ENCODE results near the gene GBE1. TPM values are rescaled to one million over a fixed set of nuclear protein-coding genes. Genes with fewer than 3 reads are reported as not detected.

The GBE1 gene
- total RNA-seq, 1 experiment from 2014 or later: 35.4 TPM

DNA sequence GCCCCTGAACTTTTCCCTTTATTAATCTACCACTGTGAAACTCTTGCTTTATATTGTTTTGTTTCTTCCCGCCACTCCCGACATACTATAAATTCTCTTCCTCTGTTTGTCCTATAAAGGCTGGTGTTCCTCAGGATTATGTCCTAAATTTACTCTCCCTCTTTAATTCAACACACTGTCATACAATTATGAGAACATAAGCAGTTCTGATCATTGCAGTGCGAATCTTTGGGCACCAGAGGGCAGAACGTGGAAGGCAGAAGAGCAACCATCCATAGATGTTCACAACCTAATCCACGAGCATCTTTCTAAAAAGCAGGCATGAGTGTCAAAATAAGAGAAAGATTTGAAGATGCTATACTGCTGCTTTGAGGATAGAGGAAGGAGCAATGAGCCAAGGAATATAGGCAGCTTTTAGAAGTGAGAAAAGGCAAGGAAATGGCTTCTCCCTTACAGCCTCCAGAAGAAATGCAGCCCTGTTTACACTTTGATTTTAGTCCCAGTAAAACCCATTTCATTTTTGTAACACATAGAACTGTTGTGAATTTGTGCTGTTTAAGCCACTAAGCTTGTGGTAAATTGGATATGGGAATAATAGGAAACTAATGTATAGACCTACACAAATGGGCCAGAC is 179.4 kb downstream of the GBE1 start:
- Histone ChIP-seq H3K9me3 (replicated peaks) (no peaks in the 10 kb centered on the region), H3K36me3 (no peaks in the 10 kb centered on the region), H3K27me3 (no peaks in the 10 kb centered on the region), H3K4me1 (no peaks in the 10 kb centered on the region), H3K4me3 (no peak overlapping the region), H3K27ac (no peak overlapping the region)
- peak; percentile 25 to 52 for DNase-seq

DNA sequence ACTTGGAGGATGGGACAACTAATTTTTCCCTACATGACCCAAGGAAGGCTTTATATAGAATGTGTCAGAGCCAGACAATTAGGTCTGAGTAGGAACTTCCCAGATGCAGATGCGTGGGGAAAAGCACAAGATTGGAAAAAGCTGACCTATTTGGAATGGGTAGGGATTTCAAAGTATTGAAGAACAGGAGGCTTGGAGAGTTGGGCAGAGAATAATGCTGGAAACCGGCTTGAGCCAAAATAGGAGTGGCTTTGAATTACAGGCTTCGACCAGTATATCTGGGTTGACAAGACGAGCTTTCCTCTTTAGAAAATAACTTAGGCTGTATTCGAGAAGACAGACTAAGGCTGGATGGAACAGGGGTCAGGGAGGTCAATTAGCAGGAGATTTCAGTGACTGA is 181.1 kb downstream of the GBE1 start:
- Histone ChIP-seq H3K9me3 (replicated peaks) (no peaks in the 10 kb centered on the region), H3K4me3 (no peak overlapping the region), H3K36me3 (no peaks in the 10 kb centered on the region), H3K27me3 (no peaks in the 10 kb centered on the region), H3K4me1 (no peaks in the 10 kb centered on the region), H3K27ac (no peak overlapping the region)
- DNase-seq: no peak

DNA sequence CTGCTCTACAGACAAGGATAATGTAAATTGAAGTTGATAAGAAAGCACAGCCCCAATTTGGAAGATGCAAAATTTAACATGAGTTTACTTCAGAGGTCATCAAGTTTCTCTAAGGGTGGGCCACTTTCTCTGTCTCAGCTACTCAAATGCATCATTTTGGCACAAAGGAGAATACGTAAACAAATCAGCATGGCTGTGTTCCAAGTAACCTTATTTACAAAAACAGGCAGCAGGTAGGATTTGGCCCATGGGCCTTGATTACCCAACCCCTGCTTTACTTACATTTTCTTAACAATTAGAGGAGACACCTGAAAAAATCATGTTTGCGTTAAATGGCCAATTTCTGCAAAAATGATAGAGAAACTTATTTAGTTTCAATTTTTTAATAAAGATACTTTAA is 181.7 kb downstream of the GBE1 start:
- Histone ChIP-seq H3K9me3 (replicated peaks) (no peaks in the 10 kb centered on the region), H3K4me3 (no peak overlapping the region), H3K27me3 (no peaks in the 10 kb centered on the region), H3K27ac (no peak overlapping the region), H3K36me3 (no peaks in the 10 kb centered on the region), H3K4me1 (no peaks in the 10 kb centered on the region)
- DNase-seq: no peak

DNA sequence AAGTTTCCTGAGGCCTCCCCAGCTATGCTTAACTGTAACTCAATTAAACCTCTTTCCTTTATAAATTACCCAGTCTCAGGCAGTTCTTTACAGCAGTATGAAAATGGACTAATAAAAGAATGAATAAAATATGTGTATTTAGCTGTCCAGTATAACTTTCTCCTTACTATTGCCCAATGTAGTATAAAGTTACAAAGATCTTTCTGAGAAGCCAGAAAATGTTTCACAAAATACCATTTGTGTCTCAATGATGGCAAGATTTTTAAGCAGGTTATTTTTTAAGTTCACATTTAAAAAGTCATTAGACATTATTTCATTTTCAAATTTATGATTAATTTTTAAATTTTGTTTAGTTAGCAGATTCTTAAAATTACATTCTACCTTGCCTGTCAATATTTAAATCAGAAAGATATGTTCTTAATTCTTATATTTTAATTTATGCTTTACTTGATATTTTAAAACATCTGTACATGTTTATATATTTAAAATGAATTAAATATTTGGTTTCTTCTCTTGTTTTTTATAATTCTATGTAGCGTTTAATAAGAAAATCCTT is 189.2 kb downstream of the GBE1 start:
- Histone ChIP-seq H3K9me3 (replicated peaks) (no peaks in the 10 kb centered on the region), H3K36me3 (no peaks in the 10 kb centered on the region), H3K27ac (no peak overlapping the region), H3K4me1 (no peaks in the 10 kb centered on the region), H3K27me3 (no peaks in the 10 kb centered on the region), H3K4me3 (no peak overlapping the region)
- no peak for DNase-seq

DNA sequence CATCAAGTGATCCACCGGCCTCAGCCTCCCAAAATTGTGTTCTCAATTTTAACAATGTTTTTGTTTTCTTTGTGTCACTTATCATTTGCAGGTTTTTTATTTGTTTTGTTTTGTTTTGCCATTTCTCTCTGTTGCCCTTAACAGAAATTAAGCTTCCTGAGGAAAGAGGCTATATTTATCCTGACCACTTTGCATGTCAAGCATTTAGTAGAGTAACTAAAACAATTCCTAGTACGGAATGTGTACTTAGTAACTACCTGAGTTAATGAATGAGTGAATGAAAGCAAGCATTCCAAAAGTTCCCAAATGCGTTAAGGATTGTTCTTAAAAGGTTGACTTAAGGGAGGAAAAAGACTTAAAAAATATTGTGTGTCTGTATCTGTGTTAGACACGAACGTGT is 193.1 kb downstream of the GBE1 start:
- Histone ChIP-seq H3K9me3 (replicated peaks) (no peaks in the 10 kb centered on the region), H3K27ac (no peak overlapping the region), H3K36me3 (no peaks in the 10 kb centered on the region; the same call in 1 of the 2 replicates), H3K4me1 (no peaks in the 10 kb centered on the region), H3K4me3 (no peak overlapping the region), H3K27me3 (no peaks in the 10 kb centered on the region)
- no peak for DNase-seq

DNA sequence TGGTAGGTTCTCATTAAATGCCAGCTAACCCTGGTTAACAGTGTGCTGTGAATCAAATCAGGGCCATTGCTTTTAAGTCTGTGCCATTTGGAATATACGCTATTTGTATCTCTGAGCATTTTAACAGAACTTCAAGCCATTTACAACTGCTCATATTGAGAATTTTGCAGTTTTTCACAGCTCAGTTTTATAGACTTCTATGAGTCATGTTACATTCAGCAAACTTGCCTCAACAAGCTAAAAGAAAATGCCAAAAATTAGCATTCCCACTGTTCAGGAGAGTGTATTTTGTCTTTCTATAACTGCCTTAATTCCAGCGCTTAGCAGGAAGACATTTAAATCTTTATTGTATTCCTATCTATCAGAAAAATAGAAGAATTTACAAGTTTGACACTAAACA is 196.4 kb downstream of the GBE1 start:
- H3K36me3 ChIP-seq: no peaks in the 10 kb centered on the region; the same call in 1 of the 2 replicates
- no peak for DNase-seq
- H3K27ac ChIP-seq: no peak overlapping the region
- H3K4me1 ChIP-seq: no peaks in the 10 kb centered on the region
- no peak overlapping the region for H3K4me3 ChIP-seq
- no peaks in the 10 kb centered on the region for H3K27me3 ChIP-seq
- no peaks in the 10 kb centered on the region for H3K9me3 ChIP-seq (replicated peaks)

DNA sequence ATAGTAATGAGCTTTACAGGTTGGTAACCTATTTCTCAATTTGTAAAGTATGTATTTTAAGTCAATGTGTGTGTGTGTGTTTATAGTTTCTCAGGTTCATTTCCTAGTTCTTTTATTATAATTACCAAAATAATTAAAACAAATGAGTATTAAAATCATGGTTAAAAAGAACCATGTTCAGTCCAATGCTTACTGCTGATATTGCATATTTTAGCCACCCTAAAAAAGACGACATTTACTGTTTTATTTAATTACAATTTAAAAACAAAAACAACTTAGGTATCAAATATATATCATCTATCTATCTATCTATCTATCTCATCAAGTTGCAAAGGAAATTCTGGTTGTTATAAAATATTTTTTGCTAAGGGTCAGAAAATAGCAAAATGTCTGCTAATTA is 203.3 kb downstream of the GBE1 start:
- no peak for DNase-seq
- Histone ChIP-seq H3K4me3 (no peak overlapping the region), H3K9me3 (replicated peaks) (no peaks in the 10 kb centered on the region), H3K4me1 (peaks cover 10% of the 10 kb centered on the region; the same call in 1 of the 2 replicates), H3K36me3 (peaks cover 3% of the 10 kb centered on the region; the same call in 1 of the 2 replicates), H3K27me3 (no peaks in the 10 kb centered on the region), H3K27ac (no peak overlapping the region)

DNA sequence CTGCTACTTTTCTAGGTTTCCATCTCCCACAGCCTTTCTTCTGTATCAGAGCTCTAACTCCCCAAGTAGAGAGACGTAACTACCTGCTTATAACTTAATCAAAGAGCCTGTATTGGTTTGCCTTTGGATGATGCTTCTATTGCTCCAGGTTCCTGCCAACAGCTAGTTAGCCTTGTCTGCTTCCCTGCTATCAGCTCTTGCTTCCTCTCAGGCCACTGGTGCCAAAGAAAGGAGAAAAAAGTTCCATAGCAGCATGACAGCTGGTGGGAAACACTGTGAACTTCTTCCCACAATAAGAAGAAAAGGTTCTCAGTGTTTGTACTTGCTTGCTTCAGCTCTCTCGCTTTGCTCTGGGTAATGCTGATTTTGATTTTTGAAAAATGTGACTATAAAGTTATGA is 206.6 kb downstream of the GBE1 start:
- Histone ChIP-seq H3K27me3 (no peaks in the 10 kb centered on the region), H3K27ac (0 out of 2 replicates have a peak overlapping the region, but pooled peaks have one; percentile 23), H3K4me3 (no peak overlapping the region), H3K4me1 (peaks cover 10% of the 10 kb centered on the region; the same call in 1 of the 2 replicates), H3K36me3 (peaks cover 3% of the 10 kb centered on the region; the same call in 1 of the 2 replicates), H3K9me3 (replicated peaks) (no peaks in the 10 kb centered on the region)
- peak; percentile 6 to 22 for DNase-seq

DNA sequence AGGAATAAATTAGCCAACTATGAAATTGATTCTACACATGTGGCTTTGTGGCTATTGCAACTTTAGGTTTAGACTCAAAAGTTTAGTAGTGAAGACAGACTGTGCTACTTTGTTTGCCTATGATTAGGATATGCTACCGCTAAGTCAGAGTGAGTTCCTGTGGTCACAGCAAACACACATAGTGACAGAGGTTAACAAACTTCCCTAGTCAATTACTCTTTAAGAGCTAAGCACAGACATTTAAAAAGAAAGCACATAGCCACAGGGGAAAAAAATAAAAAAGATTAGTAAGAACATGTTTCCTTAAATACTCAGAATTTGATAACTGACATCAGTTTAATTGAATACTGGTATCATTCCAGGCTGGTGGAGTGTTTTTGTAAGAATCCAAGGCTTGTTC is 207.1 kb downstream of the GBE1 start:
- Histone ChIP-seq H3K4me1 (peaks cover 10% of the 10 kb centered on the region; the same call in 1 of the 2 replicates), H3K36me3 (peaks cover 3% of the 10 kb centered on the region; the same call in 1 of the 2 replicates), H3K4me3 (no peak overlapping the region), H3K27ac (0 out of 2 replicates have a peak overlapping the region, but pooled peaks have one; percentile 23), H3K9me3 (replicated peaks) (no peaks in the 10 kb centered on the region), H3K27me3 (no peaks in the 10 kb centered on the region)
- DNase-seq: peak in 1 of 2 experiments; percentile 29

DNA sequence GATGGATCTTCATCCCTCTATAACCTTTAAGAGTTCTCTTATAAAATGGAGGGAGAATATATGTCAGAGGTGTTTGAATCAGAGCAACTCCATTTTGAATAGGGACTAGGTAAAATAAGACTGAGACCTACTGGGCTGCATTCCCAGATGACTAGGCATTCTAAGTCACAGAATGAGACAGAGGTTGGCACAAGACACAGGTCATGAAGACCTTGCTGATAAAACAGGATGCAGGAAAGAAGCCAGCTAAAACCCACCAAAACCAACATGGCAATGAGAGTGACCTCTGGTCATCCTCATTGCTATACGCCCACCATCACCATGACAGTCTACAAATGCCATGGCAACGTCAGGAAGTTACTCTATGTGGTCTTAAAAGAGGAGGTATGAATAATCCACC is 211.0 kb downstream of the GBE1 start:
- no peak for DNase-seq
- Histone ChIP-seq H3K36me3 (no peaks in the 10 kb centered on the region), H3K27me3 (no peaks in the 10 kb centered on the region), H3K4me3 (no peak overlapping the region), H3K9me3 (replicated peaks) (no peaks in the 10 kb centered on the region), H3K4me1 (peaks cover 10% of the 10 kb centered on the region; the same call in 1 of the 2 replicates), H3K27ac (no peak overlapping the region)

DNA sequence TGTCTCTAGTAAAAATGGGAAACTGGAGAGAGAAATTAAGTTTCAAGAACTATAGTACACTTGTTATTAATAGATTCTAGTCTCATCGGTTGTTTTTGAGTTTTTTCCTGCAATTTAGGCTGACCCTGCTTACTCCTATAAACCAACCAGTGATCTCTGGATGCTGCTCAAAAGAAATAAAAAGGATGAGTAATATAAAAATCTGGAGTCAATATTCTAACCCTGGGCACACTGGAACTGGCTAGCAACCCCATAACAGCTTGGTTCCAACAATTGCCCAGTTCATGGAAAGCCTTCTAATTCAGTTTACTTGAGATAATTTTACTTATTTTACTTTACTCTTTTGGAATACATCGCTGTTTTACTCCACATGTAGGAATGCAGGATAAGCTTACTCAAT is 211.6 kb downstream of the GBE1 start:
- H3K27ac ChIP-seq: no peak overlapping the region
- peaks cover 9% of the 10 kb centered on the region; the same call in 1 of the 2 replicates for H3K4me1 ChIP-seq
- DNase-seq: no peak
- H3K27me3 ChIP-seq: no peaks in the 10 kb centered on the region
- H3K4me3 ChIP-seq: no peak overlapping the region
- no peaks in the 10 kb centered on the region for H3K9me3 ChIP-seq (replicated peaks)
- H3K36me3 ChIP-seq: no peaks in the 10 kb centered on the region

DNA sequence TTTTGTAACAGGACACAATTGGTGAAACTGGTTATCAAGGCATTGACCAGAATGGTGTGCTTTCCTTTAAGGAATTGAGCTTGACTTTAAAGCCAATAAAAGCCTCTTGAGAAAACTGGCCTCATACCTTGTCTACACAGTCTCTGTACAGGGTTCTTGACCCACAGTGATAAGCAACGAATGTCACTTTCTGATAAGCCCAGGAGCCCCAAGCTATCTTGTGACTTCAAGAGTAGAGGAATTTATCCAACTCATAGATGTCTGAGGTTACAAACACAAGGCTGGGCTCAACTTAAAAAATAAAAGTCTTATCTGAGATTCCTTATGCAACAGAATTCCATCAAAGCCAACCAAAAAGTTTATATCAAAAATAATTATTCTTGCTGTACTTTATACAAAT is 212.1 kb downstream of the GBE1 start:
- Histone ChIP-seq H3K36me3 (no peaks in the 10 kb centered on the region), H3K4me3 (no peak overlapping the region), H3K27ac (no peak overlapping the region), H3K4me1 (peaks cover 6% of the 10 kb centered on the region; the same call in 1 of the 2 replicates), H3K9me3 (replicated peaks) (no peaks in the 10 kb centered on the region), H3K27me3 (no peaks in the 10 kb centered on the region)
- DNase-seq: no peak

DNA sequence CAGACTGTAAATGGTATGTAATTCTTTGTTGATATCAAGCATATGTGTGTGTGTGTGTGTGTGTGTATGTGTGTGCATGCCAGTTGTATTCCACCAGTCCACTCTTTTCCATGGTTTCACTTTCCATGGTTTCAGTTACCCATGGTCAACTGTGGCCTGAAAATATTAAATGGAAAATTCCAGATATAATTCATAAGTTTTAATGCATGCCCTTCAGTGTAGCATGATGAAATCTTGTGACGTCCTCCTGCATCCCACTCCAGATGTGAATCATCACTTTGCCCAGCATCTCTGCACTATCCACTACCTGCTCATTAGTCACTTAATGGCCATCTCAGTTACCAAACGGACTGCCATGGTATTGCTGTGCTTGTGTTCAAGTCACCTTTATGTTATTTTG is 215.9 kb downstream of the GBE1 start:
- no peaks in the 10 kb centered on the region for H3K36me3 ChIP-seq
- no peaks in the 10 kb centered on the region for H3K4me1 ChIP-seq
- no peak overlapping the region for H3K27ac ChIP-seq
- no peaks in the 10 kb centered on the region for H3K9me3 ChIP-seq (replicated peaks)
- no peaks in the 10 kb centered on the region for H3K27me3 ChIP-seq
- no peak overlapping the region for H3K4me3 ChIP-seq
- DNase-seq: no peak

DNA sequence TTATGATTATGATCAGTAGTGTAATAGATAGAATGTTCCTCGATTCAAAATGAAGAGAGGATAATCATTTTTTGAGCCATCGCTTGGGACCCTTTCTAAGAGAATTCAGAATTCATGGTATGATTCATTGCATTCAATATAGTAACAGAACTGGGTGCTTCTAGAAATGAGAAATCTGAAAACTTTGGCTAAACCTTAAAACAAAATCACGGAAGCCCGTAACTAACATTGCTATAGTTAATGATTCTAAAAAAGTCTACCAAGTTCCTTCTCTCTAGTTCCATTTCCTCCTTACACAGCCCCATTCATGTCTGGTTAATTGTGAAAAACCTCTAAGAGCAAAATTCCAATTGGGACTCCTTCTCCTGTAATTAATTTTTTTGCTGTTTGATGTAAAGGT is 217.1 kb downstream of the GBE1 start:
- Histone ChIP-seq H3K4me1 (no peaks in the 10 kb centered on the region), H3K27me3 (no peaks in the 10 kb centered on the region)
- no peak for DNase-seq

DNA sequence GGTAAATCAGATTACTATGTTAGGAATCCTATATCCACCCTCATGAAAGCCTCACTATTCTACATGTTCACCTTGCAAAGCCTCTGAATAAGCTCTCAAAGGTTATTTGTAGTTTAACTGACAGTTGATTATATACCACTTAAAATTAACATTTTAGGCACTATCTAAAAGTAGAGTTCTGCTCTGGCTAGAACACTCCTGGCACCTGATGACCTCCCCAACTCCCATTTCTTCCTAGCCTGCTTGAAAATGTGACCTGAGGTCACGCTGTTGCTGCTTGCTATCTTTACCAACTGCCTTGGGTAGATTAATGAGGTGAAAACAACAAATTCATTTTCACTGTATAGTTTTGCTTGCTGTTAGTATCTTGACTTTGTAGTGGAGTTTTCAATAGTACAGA is 220.7 kb downstream of the GBE1 start:
- Histone ChIP-seq H3K27ac (no peak overlapping the region), H3K4me3 (no peak overlapping the region), H3K9me3 (replicated peaks) (no peaks in the 10 kb centered on the region), H3K36me3 (no peaks in the 10 kb centered on the region), H3K4me1 (no peaks in the 10 kb centered on the region), H3K27me3 (no peaks in the 10 kb centered on the region)
- DNase-seq: no peak

More for the DNA sequence above, 217.1 kb downstream of the GBE1 start:
- H3K36me3 ChIP-seq: no peaks in the 10 kb centered on the region
- H3K9me3 ChIP-seq (replicated peaks): no peaks in the 10 kb centered on the region
- H3K4me3 ChIP-seq: no peak overlapping the region
- no peak overlapping the region for H3K27ac ChIP-seq

DNA sequence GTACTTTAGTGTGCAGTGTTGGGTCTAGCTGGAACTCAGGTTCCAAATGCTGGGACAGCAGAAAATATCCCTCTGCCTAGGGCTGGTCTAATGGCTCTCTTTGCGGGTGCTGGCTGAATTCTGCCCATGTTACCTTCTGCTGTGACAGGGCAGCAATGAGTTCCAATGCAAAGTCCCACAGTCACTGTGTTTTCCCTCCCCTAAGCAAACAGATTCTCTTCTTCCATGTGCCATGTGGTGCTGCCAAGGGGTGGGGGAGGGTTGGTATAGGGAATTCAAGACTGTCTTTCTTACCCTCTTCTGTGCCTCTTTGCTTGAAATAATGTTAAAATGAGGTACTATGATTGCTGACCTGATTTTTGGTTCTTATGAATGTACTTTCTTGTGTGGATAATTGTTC is 229.6 kb downstream of the GBE1 start:
- H3K27ac ChIP-seq: no peak overlapping the region
- DNase-seq: no peak
- H3K36me3 ChIP-seq: no peaks in the 10 kb centered on the region
- no peaks in the 10 kb centered on the region for H3K4me1 ChIP-seq
- H3K4me3 ChIP-seq: no peak overlapping the region
- H3K9me3 ChIP-seq (replicated peaks): no peaks in the 10 kb centered on the region
- H3K27me3 ChIP-seq: no peaks in the 10 kb centered on the region

Data from SJCRH30 (cell line).